HEK293T (cell line): Measurements from ENCODE around the gene GPR141.

Source experiments
- ARNT ChIP-seq: fragments of 450-650 bp; IDR thresholded peaks from 2 replicates; pipeline ENCODE4 v1.6.1; 2017; ENCODE audit warnings: mild to moderate bottlenecking
- BHLHE40 ChIP-seq: fragments of 450-650 bp; IDR thresholded peaks from 2 replicates; pipeline ENCODE4 v1.6.1; 2016; ENCODE audit warnings: mild to moderate bottlenecking, moderate library complexity, borderline replicate concordance
- CTBP1 ChIP-seq: fragments of 450-650 bp; IDR thresholded peaks from 2 replicates; pipeline ENCODE4 v1.6.1; 2016; ENCODE audit warnings: borderline replicate concordance
- ELF4 ChIP-seq: fragments of 450-650 bp; IDR thresholded peaks from 2 replicates; pipeline ENCODE4 v1.6.1; 2017; ENCODE audit warnings: antibody characterized with exemption
- FOXA1 ChIP-seq: fragments of 450-650 bp; IDR thresholded peaks from 2 replicates; pipeline ENCODE4 v1.6.1; 2016; ENCODE audit warnings: mild to moderate bottlenecking
- FOXK2 ChIP-seq: fragments of 450-650 bp; IDR thresholded peaks from 2 replicates; pipeline ENCODE4 v1.6.1; 2016; ENCODE audit warnings: mild to moderate bottlenecking
- FOXM1 ChIP-seq: fragments of 450-650 bp; IDR thresholded peaks from 2 replicates; pipeline ENCODE4 v1.6.1; 2017; ENCODE audit warnings: mild to moderate bottlenecking, borderline replicate concordance
- LEF1 ChIP-seq: fragments of 450-650 bp; IDR thresholded peaks from 2 replicates; pipeline ENCODE4 v1.6.1; 2017; ENCODE audit warnings: mild to moderate bottlenecking, borderline replicate concordance
- SP1 ChIP-seq: fragments of 450-650 bp; IDR thresholded peaks from 2 replicates; pipeline ENCODE4 v1.6.1; 2017
- SUZ12 ChIP-seq: fragments of 450-650 bp; IDR thresholded peaks from 2 replicates; pipeline ENCODE4 v1.6.1; 2016; ENCODE audit warnings: mild to moderate bottlenecking
- TARDBP ChIP-seq: fragments of 450-650 bp; IDR thresholded peaks from 2 replicates; pipeline ENCODE4 v1.6.1; 2016
- TF ChIP-seq, protein P1 (sequence below): fragments of 450-650 bp; IDR thresholded peaks from 2 replicates; pipeline ENCODE4 v1.6.1; 2016

DNA sequence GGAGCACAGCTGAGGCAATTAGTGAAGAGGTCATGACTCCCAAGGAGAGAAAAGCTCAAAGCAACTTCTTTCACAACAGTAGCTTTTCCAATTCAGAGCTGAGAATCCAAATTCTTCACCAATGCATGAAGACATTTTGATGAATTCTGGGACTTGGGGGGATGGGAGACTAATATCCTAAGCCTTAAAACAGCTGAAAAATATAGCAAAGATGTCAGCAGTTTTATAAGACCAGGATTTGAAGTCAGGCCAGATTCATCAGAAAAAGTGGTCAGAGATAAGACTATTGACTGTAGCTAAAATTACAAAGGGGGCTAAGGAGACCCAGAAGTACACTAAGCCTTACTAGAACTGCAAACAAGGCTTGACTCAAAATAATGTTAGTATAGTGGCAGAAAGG is 51.6 kb downstream of the GPR141 start:
- TF ChIP-seq FOXA1 (no peak), ARNT (no peak), SP1 (no peak), FOXM1 (no peak), BHLHE40 (no peak), CTBP1 (no peak), SUZ12 (no peak), TARDBP (no peak), LEF1 (no peak), FOXK2 (no peak), ELF4 (no peak)
- TF ChIP-seq, protein P1, sequence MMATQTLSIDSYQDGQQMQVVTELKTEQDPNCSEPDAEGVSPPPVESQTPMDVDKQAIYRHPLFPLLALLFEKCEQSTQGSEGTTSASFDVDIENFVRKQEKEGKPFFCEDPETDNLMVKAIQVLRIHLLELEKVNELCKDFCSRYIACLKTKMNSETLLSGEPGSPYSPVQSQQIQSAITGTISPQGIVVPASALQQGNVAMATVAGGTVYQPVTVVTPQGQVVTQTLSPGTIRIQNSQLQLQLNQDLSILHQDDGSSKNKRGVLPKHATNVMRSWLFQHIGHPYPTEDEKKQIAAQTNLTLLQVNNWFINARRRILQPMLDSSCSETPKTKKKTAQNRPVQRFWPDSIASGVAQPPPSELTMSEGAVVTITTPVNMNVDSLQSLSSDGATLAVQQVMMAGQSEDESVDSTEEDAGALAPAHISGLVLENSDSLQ: no peak
